Measurements from ENCODE around the gene PKIG. TPM values are rescaled to one million over a fixed set of nuclear protein-coding genes. Genes with fewer than 3 reads are reported as not detected.

Gene PKIG
- total RNA-seq, 1 donor from 2014 or later = 30.1 TPM

GRCh38 chr20:44585057-44585963 lies 2.9 kb downstream of the PKIG start:
- H3K9me3 ChIP-seq (ENCODE audit: insufficient read depth, low read depth, low read length) = no peaks in the 10 kb centered on the region
- FAIRE-seq (no peak), DNase-seq (ENCODE audit: low read depth) (no peak)
- peaks cover 25% of the 10 kb centered on the region for H3K4me1 ChIP-seq (ENCODE audit: insufficient read depth, low read length)
- no peak overlapping the region for H3K4me2 ChIP-seq (ENCODE audit: low read length)
- no peak overlapping the region for H2AFZ ChIP-seq (ENCODE audit: low read depth, low read length)
- Mint-ChIP-seq H3K27ac (ENCODE audit: unreplicated experiment) (no peak overlapping the region), H3K27me3 (ENCODE audit: low read depth, unreplicated experiment) (no peaks in the 10 kb centered on the region), H3K9me3 (ENCODE audit: unreplicated experiment) (no peaks in the 10 kb centered on the region), H3K36me3 (ENCODE audit: low read depth, unreplicated experiment) (peaks cover 8% of the 10 kb centered on the region), H3K4me3 (ENCODE audit: unreplicated experiment) (peak overlapping the region; percentile 40), H3K4me1 (ENCODE audit: low read depth, unreplicated experiment) (peaks cover 25% of the 10 kb centered on the region)
- H3K27me3 ChIP-seq (ENCODE audit: insufficient read depth, low read length) = no peaks in the 10 kb centered on the region
- no peak overlapping the region for H3K4me3 ChIP-seq (ENCODE audit: insufficient read depth, low read depth, low read length)
- no peaks in the 10 kb centered on the region for H3K36me3 ChIP-seq (ENCODE audit: insufficient read depth, low read length)
- H4K20me1 ChIP-seq (ENCODE audit: insufficient read depth, low read length) = no peaks in the 10 kb centered on the region
- peaks cover 5% of the 10 kb centered on the region for H3K79me2 ChIP-seq (ENCODE audit: insufficient read depth, low read length)
- H3K27ac ChIP-seq (ENCODE audit: low read depth, low read length) = no peak overlapping the region
- TF ChIP-seq EZH2 (IDR thresholded peaks at IDR 0.05; ENCODE audit: insufficient read depth, low read length) = no peak
- no peak for TF ChIP-seq CTCF (IDR thresholded peaks at IDR 0.05; ENCODE audit: insufficient read depth, low read depth, low read length)
- H3K9ac ChIP-seq (ENCODE audit: low read length) = no peak overlapping the region

- no peaks in the 10 kb centered on the region for H3K9me3 ChIP-seq (ENCODE audit: insufficient read depth, low read depth, low read length)
- peak; percentile 10 for DNase-seq (ENCODE audit: low read depth)
- TF ChIP-seq EZH2 (IDR thresholded peaks at IDR 0.05; ENCODE audit: insufficient read depth, low read length) (no peak), CTCF (IDR thresholded peaks at IDR 0.05; ENCODE audit: insufficient read depth, low read depth, low read length) (no peak)
- H3K36me3 ChIP-seq (ENCODE audit: insufficient read depth, low read length) = no peaks in the 10 kb centered on the region
- no peak overlapping the region for H2AFZ ChIP-seq (ENCODE audit: low read depth, low read length)
- H3K79me2 ChIP-seq (ENCODE audit: insufficient read depth, low read length) = peaks cover 5% of the 10 kb centered on the region
- H3K27me3 Mint-ChIP-seq (ENCODE audit: low read depth, unreplicated experiment) = no peaks in the 10 kb centered on the region
- no peaks in the 10 kb centered on the region for H4K20me1 ChIP-seq (ENCODE audit: insufficient read depth, low read length)
- no peak overlapping the region for H3K27ac ChIP-seq (ENCODE audit: low read depth, low read length)
- no peak overlapping the region for H3K4me3 ChIP-seq (ENCODE audit: insufficient read depth, low read depth, low read length)
- no peak overlapping the region for H3K27ac Mint-ChIP-seq (ENCODE audit: unreplicated experiment)
- no peak overlapping the region for H3K9ac ChIP-seq (ENCODE audit: low read length)
- no peak for FAIRE-seq
- no peak overlapping the region for H3K4me3 Mint-ChIP-seq (ENCODE audit: unreplicated experiment)
- H3K9me3 Mint-ChIP-seq (ENCODE audit: unreplicated experiment) = no peaks in the 10 kb centered on the region
- H3K4me1 ChIP-seq (ENCODE audit: insufficient read depth, low read length) = peaks cover 25% of the 10 kb centered on the region
- no peaks in the 10 kb centered on the region for H3K27me3 ChIP-seq (ENCODE audit: insufficient read depth, low read length)
- peaks cover 29% of the 10 kb centered on the region for H3K4me1 Mint-ChIP-seq (ENCODE audit: low read depth, unreplicated experiment)
- H3K4me2 ChIP-seq (ENCODE audit: low read length) = no peak overlapping the region
- peaks cover 14% of the 10 kb centered on the region for H3K36me3 Mint-ChIP-seq (ENCODE audit: low read depth, unreplicated experiment)
Measured at GRCh38 chr20:44586289-44586911, 4.0 kb downstream of the PKIG start.
